GM18505 (cell line): Measurements from ENCODE around the gene DDO.

Experiments used
- ATAC-seq: cut with Tn5 transposase; IDR thresholded peaks from one replicate; pipeline ENCODE4 v1.9.1; 2021; ENCODE audit not compliant: unreplicated experiment
- POLR2A ChIP-seq: IDR thresholded peaks from 4 replicates; pipeline ENCODE4 v1.6.1; 2011; ENCODE audit warnings: borderline replicate concordance; ENCODE audit not compliant: insufficient read depth, insufficient read length; ENCODE audit errors: extremely low read depth

The DDO gene

DNA sequence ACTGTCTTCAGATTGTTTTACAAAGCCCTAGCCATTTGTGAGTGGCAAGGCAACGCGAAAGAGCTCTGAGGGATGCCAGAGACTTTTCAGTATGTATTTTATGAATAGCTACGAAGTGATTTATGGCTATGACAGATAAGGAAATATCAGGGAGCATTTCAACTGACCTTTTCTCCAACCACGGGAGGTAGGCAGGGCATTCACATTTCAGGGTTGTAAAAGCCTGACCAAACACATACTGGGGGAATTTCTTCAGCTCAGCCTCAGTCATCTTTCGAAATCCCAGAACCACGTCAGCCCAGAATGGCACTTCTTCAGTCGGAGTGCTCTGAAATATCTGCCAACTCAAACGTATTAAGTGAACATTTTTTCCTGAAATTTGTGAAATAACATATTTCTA is 10.8 kb downstream of the DDO start:
- ATAC-seq: no peak
- no peak for TF ChIP-seq POLR2A

DNA sequence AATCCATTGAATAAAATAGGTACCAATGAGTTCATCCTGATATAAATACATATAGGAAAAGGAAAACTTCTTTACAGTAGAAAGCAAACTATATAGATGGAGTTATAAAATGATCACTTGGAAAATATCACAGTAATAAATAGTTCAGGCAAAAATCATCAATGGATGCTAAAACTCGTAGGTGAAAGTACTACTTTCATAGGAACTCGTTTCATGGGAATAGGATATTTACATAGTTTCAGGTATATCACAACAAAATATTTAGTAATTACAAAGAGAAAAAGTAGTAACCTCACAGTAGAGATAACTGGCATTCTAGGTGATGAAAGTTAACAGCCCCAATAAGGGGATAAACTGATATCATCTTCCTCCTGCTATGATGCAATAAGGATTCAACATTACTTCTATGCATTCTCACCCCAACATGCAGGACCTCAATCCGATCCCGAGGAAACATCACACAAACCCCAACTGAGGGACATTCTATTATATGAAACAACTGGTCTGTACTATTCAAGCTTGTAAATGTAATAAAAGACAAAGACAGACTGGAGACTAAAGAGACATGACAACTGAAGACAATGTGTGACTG is 13.7 kb downstream of the DDO start:
- no peak for ATAC-seq
- no peak for TF ChIP-seq POLR2A

DNA sequence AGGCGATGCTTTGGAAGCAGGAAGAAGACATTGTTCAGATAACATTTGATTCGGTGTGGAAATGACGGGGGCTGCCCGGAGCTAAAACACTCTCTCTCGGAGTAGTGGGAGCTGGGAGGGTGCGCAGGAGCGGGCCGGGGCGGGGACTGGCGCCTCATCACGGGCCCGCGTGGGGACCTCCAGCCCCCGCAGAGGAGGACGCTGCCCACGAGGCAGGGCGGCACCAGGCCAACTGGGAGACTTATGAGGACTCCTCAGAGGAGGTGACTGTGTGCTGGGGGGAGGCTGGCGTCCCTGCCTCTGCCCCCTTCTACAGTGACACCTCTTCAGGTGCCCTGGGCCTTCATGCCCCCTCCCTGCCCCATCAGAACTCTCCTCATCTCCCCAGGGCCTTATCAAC is 15.2 kb downstream of the DDO start:
- ATAC-seq: no peak
- TF ChIP-seq POLR2A: no peak

DNA sequence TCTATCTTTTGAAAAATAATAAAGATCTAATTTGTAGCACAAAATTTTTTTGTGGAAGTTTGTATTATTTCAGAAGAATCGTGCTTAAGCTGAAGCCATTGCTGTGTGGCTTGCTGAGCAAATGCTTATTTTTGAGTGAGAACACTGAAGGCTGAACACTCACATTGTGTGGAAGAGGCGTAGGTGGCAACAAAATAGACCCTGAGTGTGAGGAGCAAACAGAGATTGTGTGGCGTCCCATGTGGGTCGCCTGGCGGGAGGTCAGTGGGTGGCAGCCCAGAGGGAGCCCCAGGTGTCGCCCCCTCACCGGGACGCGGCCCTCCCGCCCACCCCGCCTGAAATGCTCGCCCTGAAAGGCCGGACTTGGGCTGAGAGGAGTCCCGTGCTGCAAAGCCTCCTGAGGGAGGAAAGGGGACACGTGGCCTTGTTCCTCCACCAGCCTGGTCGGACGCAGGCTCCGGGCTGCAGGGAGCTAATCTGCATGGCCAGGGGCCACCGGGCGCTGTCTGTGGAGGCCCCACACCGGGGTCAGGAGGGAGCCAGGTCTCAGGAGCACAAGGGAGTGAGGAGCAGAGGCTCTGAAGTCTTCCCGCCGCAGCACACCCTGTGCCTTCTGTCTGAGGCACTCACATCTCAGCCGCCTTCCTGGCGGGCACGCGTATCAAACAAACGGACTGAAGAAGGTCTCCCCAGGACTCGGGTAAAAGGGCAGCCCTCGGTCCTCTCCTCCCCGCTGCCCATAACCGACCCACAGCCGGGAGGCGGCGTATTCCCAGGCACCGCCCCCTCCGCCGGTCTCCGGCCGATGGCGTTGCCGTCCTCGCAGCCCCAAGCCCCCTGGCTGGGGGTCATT is 15.9 kb downstream of the DDO start:
- TF ChIP-seq POLR2A: no peak
- ATAC-seq: no peak

DNA sequence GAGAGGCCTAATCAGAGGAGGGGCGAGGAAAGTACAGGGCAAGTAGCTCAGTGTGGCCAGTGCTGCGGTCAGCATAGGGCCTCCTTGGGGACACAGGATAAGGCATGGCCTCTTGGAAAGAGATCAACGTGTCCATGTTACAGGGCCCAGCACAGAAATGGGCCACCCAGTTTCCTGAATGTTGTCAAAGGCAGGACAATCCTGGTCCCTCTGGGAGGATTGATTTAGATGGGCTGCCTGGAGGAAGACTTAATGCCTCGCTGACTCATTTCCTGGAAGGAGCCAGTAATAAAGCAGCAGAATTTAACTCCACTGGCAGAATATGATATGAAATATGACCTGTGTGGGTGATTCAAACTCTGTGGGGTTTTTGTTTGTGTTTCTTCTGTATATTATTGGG is 16.6 kb downstream of the DDO start:
- ATAC-seq: no peak
- no peak for TF ChIP-seq POLR2A

DNA sequence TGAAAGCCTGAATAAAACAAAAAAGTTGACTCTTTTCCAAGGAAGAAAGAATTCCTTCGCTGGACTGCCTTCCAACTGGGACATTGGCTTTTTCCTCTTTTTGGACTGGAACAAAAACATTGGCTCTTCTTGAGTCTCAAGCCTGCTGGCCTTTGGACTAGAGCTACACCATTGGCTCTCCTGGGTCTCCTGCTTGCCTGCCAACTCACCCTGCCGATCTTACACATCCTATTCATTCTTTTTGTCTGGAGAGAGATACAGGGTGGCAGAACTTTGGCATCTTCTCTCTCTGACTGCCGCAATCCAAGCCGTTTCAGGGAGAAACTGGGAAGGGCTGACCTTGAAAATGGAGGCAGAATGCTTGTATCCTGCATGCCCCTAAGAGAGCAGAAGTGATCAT is 20.2 kb downstream of the DDO start:
- no peak for ATAC-seq
- no peak for TF ChIP-seq POLR2A

DNA sequence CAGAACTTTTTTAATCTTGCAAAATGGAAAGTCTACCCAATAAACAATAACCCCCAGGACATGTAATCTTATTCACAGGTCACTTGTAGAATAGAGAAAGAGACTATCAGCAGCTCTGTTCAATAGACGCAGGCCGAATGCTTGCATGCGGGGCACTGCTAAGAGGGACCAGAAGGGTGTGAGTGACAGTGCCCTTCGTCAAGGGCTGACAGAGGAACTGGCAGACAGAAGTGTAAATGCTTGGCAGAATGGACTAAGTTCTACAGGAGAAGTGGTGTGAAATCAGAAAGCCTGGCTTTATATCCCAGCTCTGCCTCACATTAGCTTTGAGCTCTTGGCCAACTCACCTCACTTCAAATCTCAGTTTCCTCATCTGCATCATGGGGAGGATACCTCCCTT is 21.0 kb downstream of the DDO start:
- no peak for ATAC-seq
- no peak for TF ChIP-seq POLR2A

DNA sequence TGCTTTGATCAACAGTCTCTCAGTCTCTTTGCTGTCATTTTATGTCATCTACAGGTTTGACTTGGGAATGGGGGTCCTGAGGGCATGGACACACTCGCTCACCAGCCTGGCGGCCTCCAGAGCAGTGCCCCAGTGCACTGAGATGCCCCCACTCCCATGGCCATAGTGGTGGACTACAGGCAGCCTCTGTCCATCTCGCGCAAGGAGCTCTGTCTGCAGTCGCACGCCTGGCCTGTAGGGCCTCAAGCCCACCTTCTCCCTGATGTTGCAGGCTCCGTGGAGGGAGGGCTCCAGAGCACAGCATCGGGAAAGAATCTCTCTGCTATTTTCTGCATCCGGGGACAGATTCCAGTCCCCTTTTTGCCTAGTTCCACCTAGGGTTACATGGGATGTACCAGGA is 22.6 kb downstream of the DDO start:
- no peak for ATAC-seq

DNA sequence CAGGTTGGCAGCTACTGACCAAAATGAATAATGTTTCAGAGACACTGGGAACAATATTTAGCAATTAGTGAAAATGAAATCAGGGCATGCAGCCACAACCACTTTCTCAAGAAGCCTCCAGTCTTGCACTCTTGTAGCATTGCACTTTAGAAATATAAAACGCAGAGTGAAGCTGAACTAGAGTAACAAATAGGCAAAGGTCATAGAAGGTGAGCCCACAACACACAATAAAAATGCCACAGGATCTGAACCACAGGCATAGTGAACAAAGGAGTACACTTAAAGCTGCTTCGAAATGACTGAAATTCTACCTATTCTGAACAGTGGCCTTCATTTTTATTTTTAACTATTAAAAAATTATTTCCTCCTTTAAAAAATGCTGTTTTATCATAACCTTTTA is 25.0 kb downstream of the DDO start:
- TF ChIP-seq POLR2A: no peak
- no peak for ATAC-seq

More for the DNA sequence above, 22.6 kb downstream of the DDO start:
- no peak for TF ChIP-seq POLR2A

DNA sequence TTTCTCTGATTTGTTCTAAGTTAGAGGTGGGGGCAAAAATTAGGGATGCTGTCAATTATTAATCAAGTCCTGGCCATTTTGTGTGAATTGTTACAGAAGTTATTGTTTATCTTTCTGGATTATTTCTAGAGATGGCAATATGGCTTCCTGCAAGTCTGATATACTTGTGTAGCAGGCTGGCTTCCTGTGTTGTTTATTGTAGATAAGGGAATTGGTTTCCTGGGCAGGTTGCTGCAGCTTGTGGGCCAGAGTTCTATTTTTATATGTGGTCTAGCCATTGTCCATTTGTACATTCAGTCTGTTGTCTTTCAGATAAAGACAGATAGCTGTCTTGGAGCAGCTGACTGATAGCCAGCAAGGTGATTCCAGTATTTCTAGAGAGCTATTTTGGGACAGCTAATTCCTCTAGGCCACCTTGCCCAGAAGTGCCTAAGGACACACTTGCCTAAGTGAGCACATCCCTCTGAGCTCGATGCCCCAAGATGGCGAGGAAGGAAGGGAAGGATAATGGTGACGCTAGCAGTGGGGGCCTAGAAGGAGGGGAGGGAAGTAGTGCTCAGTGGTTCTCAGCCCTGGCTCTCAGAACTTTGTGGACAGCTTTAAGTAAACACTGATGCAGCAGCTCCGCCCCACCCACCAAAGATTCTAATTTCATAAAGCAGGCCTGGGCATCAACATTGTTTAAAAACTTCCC is 25.5 kb downstream of the DDO start:
- no peak for ATAC-seq
- no peak for TF ChIP-seq POLR2A

DNA sequence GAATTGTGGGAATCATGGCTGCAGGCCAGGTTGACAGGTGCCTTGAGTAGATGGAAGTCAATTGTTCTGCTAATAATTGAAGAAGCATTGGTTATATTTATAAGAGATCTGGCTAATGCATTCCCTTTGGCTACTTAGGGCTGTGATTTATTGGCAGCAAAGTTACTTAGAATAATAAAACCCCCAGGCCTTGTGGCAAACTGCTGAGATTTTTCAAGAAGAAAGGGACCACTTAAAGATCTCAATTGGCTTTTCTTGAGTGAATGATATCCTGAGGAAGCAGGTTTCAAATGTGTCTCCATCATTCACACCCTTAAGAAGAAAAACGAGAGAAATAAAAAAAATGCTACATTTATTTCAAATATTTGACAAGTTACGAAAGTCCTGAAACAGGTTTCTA is 27.4 kb downstream of the DDO start:
- TF ChIP-seq POLR2A: no peak
- no peak for ATAC-seq

DNA sequence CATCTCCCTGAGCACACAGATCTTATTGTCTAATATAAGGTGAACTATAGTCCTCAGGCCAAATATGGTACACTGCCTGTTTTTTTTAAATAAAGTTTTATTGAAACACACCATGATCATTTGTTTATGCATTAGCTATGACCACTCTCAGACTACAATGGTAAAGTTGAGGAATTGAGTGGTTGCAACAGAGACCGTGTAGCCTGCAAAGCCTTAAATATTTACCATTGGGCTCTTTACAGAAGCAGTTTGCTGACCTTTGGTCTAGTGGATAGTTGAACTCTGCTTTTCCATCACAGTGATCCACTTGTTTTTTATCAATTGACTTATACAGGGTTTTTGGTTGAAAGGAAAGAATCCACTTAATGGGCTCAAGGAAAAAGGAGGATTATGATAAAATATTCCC is 29.9 kb downstream of the DDO start:
- no peak for ATAC-seq
- TF ChIP-seq POLR2A: no peak

DNA sequence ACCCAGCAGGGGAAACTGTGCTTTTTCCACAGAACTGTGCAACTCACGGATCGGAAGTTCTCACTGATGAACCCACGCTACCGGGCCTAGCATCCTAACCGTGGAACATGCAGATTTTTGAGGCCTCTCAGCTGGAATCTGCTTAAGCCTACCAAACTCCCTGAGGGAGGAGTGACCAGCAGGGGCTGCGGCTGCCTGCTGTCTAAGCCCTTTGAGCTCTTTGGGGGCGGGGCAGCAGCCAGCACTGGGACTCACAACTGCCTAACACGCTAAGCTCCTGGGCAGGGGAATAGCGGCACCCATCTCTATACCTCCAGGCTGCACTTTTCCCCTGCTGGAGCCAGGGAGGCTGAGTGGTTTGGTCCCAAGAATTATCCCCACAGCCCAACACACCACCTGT is 36.8 kb downstream of the DDO start:
- TF ChIP-seq POLR2A: no peak
- no peak for ATAC-seq

DNA sequence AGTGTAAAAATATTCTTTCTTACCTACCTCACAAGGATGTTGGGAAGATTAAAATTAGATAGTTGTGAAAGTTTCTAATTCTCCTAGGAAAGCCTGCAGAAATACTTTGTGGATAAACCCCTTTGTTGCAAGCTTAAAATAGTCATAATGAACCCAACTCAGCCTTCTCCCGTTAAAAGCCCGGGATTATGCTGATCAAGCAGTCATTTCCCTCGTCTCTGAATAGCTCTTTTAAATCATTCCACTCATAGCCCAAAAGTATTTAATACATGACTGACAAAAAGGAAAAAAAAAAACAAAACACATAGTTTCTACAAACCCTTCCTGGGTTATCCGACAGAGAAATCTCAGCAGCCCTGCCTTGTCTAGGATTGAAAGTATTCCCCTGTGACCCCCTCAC is 46.3 kb downstream of the DDO start:
- no peak for TF ChIP-seq POLR2A
- ATAC-seq: no peak
